Trophoblast cell (in vitro differentiated cells and primary cell): ENCODE measurements around the gene TANK.

ENCODE experiments used
- DNase-seq, 2 donors: peaks; one replicate each; pipeline ENCODE4 v3.0.0-alpha.2; 2016
- H2AFZ ChIP-seq: 2 replicates; pipeline ENCODE4 v1.6.1; 2013; ENCODE audit warnings: low read length, moderate library complexity, mild to moderate bottlenecking; ENCODE audit not compliant: insufficient read depth, poor library complexity
- H2AK5ac ChIP-seq: 2 replicates; pipeline ENCODE4 v1.6.1; 2013; ENCODE audit warnings: mild to moderate bottlenecking, low read length
- H2BK120ac ChIP-seq: 2 replicates; pipeline ENCODE4 v1.6.1; 2013; ENCODE audit warnings: low read length, mild to moderate bottlenecking, moderate library complexity; ENCODE audit not compliant: insufficient read depth, poor library complexity
- H2BK12ac ChIP-seq: 2 replicates; pipeline ENCODE4 v1.6.1; 2013; ENCODE audit warnings: mild to moderate bottlenecking, low read length, moderate library complexity
- H2BK5ac ChIP-seq: 2 replicates; pipeline ENCODE4 v1.6.1; 2013; ENCODE audit warnings: low read length, low read depth, moderate library complexity, mild to moderate bottlenecking; ENCODE audit not compliant: poor library complexity
- H3K14ac ChIP-seq: 2 replicates; pipeline ENCODE4 v1.6.1; 2013; ENCODE audit warnings: mild to moderate bottlenecking, low read length
- H3K18ac ChIP-seq: 2 replicates; pipeline ENCODE4 v1.6.1; 2013; ENCODE audit warnings: mild to moderate bottlenecking, low read length
- H3K23ac ChIP-seq: 2 replicates; pipeline ENCODE4 v1.6.1; 2013; ENCODE audit warnings: low read length
- H3K27ac ChIP-seq: 2 replicates; pipeline ENCODE4 v1.5.1; 2013; ENCODE audit warnings: low read depth, mild to moderate bottlenecking, inconsistent platforms, low read length, moderate library complexity
- H3K27me3 ChIP-seq: 2 replicates; pipeline ENCODE4 v1.6.1; 2013; ENCODE audit warnings: inconsistent platforms, mild to moderate bottlenecking, low read length, moderate library complexity; ENCODE audit not compliant: insufficient read depth
- H3K36me3 ChIP-seq, 2 experiments: 1 replicate in 1 of 2; 2 replicates in 1 of 2; pipeline ENCODE4 v1.6.1; 2013; ENCODE audit warnings: low read length in 2 of 2, mild to moderate bottlenecking in 2 of 2, moderate library complexity in 1 of 2; ENCODE audit not compliant: insufficient read depth in 2 of 2, control insufficient read depth in 1 of 2
- H3K4ac ChIP-seq: 2 replicates; pipeline ENCODE4 v1.6.1; 2013; ENCODE audit warnings: low read depth, mild to moderate bottlenecking, low read length, moderate library complexity
- H3K4me1 ChIP-seq, 2 experiments: 1 replicate in 1 of 2; 2 replicates in 1 of 2; pipeline ENCODE4 v1.6.1; 2013; ENCODE audit warnings: low read length in 2 of 2, mild to moderate bottlenecking in 2 of 2, moderate library complexity in 1 of 2; ENCODE audit not compliant: insufficient read depth in 2 of 2, control insufficient read depth in 1 of 2
- H3K4me2 ChIP-seq: 2 replicates; pipeline ENCODE4 v1.6.1; 2013; ENCODE audit warnings: inconsistent platforms, mild to moderate bottlenecking, low read length, moderate library complexity
- H3K4me3 ChIP-seq: 2 replicates; pipeline ENCODE4 v1.5.1; 2013; ENCODE audit warnings: mild to moderate bottlenecking, low read depth, low read length, inconsistent platforms
- H3K79me1 ChIP-seq: one replicate; pipeline ENCODE4 v1.6.1; 2013; ENCODE audit warnings: low read length
- H3K79me2 ChIP-seq: 2 replicates; pipeline ENCODE4 v1.6.1; 2013; ENCODE audit warnings: low read length, mild to moderate bottlenecking; ENCODE audit not compliant: control insufficient read depth, insufficient read depth, poor library complexity
- H3K9ac ChIP-seq: 2 replicates; pipeline ENCODE4 v1.6.1; 2013; ENCODE audit warnings: mild to moderate bottlenecking, low read length
- H3K9me3 ChIP-seq: 2 replicates; pipeline ENCODE4 v1.6.1; 2013; ENCODE audit warnings: low read depth, mild to moderate bottlenecking, control low read depth, inconsistent platforms, low read length; ENCODE audit not compliant: insufficient read depth
- H4K12ac ChIP-seq: 2 replicates; pipeline ENCODE4 v1.6.1; 2013; ENCODE audit warnings: low read depth, mild to moderate bottlenecking, low read length, moderate library complexity
- H4K8ac ChIP-seq: 2 replicates; pipeline ENCODE4 v1.6.1; 2013; ENCODE audit warnings: low read depth, mild to moderate bottlenecking, low read length, moderate library complexity
- H4K91ac ChIP-seq: one replicate; pipeline ENCODE4 v1.6.1; 2013; ENCODE audit warnings: low read depth, mild to moderate bottlenecking, low read length, moderate library complexity
- WGBS: extraction: QIAGEN DNeasy Blood & Tissue Kit; methylation state at CpG from one replicate; pipeline ENCODE4 v1.1.7; 2013; ENCODE audit warnings: missing lambda C conversion rate; ENCODE audit not compliant: insufficient read length, insufficient coverage; ENCODE audit errors: extremely low coverage; 5-methylcytosine and 5-hydroxymethylcytosine counted together

Gene TANK

GRCh38 chr2:161207941-161208340 is 47.7 kb downstream of the TANK start:
- no peaks in the 10 kb centered on the region for H3K27me3 ChIP-seq
- no peaks in the 10 kb centered on the region for H3K4me1 ChIP-seq
- H3K79me1 ChIP-seq, result no peaks in the 10 kb centered on the region
- H3K9me3 ChIP-seq, result no peaks in the 10 kb centered on the region
- no peak overlapping the region for H3K9ac ChIP-seq
- no peak overlapping the region for H3K4ac ChIP-seq
- no peak overlapping the region for H2AK5ac ChIP-seq
- no peak overlapping the region for H3K27ac ChIP-seq
- H4K91ac ChIP-seq, result no peak overlapping the region
- no peak overlapping the region for H4K8ac ChIP-seq
- no peak overlapping the region for H3K4me3 ChIP-seq
- H2BK12ac ChIP-seq, result no peak overlapping the region
- peaks cover 5 to 8% of the 10 kb centered on the region in 2 experiments for H3K36me3 ChIP-seq
- no peak overlapping the region for H3K23ac ChIP-seq
- no peak overlapping the region for H3K14ac ChIP-seq
- H2AFZ ChIP-seq, result no peak overlapping the region
- no peak overlapping the region for H2BK120ac ChIP-seq
- no peaks in the 10 kb centered on the region for H3K79me2 ChIP-seq
- H4K12ac ChIP-seq, result no peak overlapping the region
- H3K4me2 ChIP-seq, result no peak overlapping the region
- no CpG with 5 or more reads among the region's 1 CpG for WGBS
- no peak for DNase-seq
- H2BK5ac ChIP-seq, result no peak overlapping the region
- no peak overlapping the region for H3K18ac ChIP-seq

- no peak overlapping the region for H3K27ac ChIP-seq
- H3K4ac ChIP-seq, result no peak overlapping the region
- H2AK5ac ChIP-seq, result no peak overlapping the region
- no peak overlapping the region for H3K23ac ChIP-seq
- H3K9ac ChIP-seq, result no peak overlapping the region
- no peaks in the 10 kb centered on the region for H3K27me3 ChIP-seq
- no peaks in the 10 kb centered on the region for H3K9me3 ChIP-seq
- whole genome bisulfite sequencing, result no CpG with 5 or more reads among the region's 4 CpGs
- H4K12ac ChIP-seq, result no peak overlapping the region
- no peak overlapping the region for H4K8ac ChIP-seq
- DNase-seq, result no peak
- no peak overlapping the region for H3K4me3 ChIP-seq
- H3K36me3 ChIP-seq, result peaks cover 5 to 8% of the 10 kb centered on the region in 2 experiments
- no peak overlapping the region for H2BK12ac ChIP-seq
- no peak overlapping the region for H2BK5ac ChIP-seq
- no peaks in the 10 kb centered on the region for H3K79me1 ChIP-seq
- H3K14ac ChIP-seq, result no peak overlapping the region
- H4K91ac ChIP-seq, result no peak overlapping the region
- no peak overlapping the region for H3K4me2 ChIP-seq
- H3K79me2 ChIP-seq, result no peaks in the 10 kb centered on the region
- H2AFZ ChIP-seq, result no peak overlapping the region
- H3K4me1 ChIP-seq, result no peaks in the 10 kb centered on the region
- no peak overlapping the region for H2BK120ac ChIP-seq
- no peak overlapping the region for H3K18ac ChIP-seq
These were observed 48.4 kb downstream of the TANK start for GRCh38 chr2:161208527-161209139.

DNA sequence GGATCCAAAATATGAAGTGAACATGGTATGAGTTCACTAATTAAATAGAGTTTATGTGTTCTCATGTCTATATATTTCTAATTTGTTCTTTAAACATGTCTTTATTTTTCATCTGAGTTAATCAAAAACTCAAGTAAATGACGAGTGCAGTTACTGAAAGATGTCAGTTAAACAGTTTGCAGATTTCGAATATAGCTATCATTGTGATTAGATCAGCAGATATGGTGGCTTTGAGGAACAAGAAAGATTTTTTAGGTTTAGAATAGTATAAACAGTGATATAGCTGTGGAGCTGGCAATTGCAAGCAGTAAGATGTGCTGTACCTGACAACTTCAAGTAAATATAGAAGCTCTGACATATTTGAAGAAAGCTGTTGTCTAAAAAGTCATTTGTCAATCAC is 49.7 kb downstream of the TANK start:
- Histone ChIP-seq H2BK120ac (no peak overlapping the region), H3K23ac (no peak overlapping the region)

DNA sequence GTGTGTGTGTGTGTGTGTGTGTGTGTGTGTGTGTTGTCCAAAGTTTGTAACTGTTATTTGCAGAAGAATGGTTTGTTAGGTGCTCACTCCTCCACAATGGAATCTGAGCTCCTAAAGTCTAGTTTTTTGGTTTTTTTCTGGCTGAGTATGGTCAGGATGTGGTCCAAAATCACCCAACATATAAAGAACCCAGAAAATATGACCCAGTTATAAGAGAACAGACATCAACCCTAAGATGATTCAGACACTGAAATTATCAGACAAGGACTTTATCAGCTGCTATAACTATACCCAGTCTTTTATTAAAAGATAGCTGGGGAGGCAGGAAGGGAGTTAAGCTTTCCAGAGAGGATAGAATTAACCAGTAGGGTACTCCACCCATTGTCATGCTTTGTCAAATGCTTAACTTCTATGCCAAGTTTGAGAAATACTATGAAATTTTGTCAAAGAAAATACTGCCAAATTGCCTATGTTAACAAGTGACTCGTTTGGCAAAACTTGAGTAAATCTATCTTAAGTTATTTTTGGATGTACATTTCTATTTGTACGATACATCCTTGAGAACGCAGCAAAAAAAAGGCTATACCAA is 57.5 kb downstream of the TANK start:
- Histone ChIP-seq H3K27ac (no peak overlapping the region), H3K27me3 (no peaks in the 10 kb centered on the region), H3K9ac (no peak overlapping the region), H2BK12ac (no peak overlapping the region), H3K4me1 (no peaks in the 10 kb centered on the region), H4K91ac (no peak overlapping the region), H2AK5ac (no peak overlapping the region), H4K8ac (no peak overlapping the region), H3K23ac (no peak overlapping the region), H2AFZ (no peak overlapping the region), H3K4me3 (no peak overlapping the region), H3K79me2 (no peaks in the 10 kb centered on the region), H2BK5ac (no peak overlapping the region), H3K79me1 (no peaks in the 10 kb centered on the region), H3K36me3 (peaks cover 1 to 6% of the 10 kb centered on the region in 2 experiments), H3K9me3 (no peaks in the 10 kb centered on the region), H4K12ac (no peak overlapping the region), H3K18ac (no peak overlapping the region), H3K14ac (no peak overlapping the region), H2BK120ac (no peak overlapping the region), H3K4ac (no peak overlapping the region), H3K4me2 (no peak overlapping the region)
- WGBS, result no CpG with 5 or more reads among the region's 3 CpGs
- no peak for DNase-seq

More for the DNA sequence above, 49.7 kb downstream of the TANK start:
- H2BK5ac ChIP-seq, result no peak overlapping the region
- H3K79me1 ChIP-seq, result no peaks in the 10 kb centered on the region
- H4K8ac ChIP-seq, result no peak overlapping the region
- WGBS, result no CpG with 5 or more reads among the region's 2 CpGs
- no peaks in the 10 kb centered on the region for H3K27me3 ChIP-seq
- H3K79me2 ChIP-seq, result no peaks in the 10 kb centered on the region
- H3K36me3 ChIP-seq, result peaks cover 5 to 8% of the 10 kb centered on the region in 2 experiments
- H3K4ac ChIP-seq, result no peak overlapping the region
- no peak overlapping the region for H2BK12ac ChIP-seq
- no peak overlapping the region for H3K9ac ChIP-seq
- no peak overlapping the region for H2AK5ac ChIP-seq
- no peak overlapping the region for H3K4me3 ChIP-seq
- H3K4me1 ChIP-seq, result no peaks in the 10 kb centered on the region
- H3K9me3 ChIP-seq, result no peaks in the 10 kb centered on the region
- H3K14ac ChIP-seq, result no peak overlapping the region
- H3K27ac ChIP-seq, result no peak overlapping the region
- no peak overlapping the region for H3K18ac ChIP-seq
- no peak for DNase-seq
- H4K91ac ChIP-seq, result no peak overlapping the region
- H3K4me2 ChIP-seq, result no peak overlapping the region
- H2AFZ ChIP-seq, result no peak overlapping the region
- H4K12ac ChIP-seq, result no peak overlapping the region
